HG02852 (cell line): ENCODE data around the gene MICAL1.
"Not testable (repeated sequence)": the region's sequence is repeated elsewhere in the genome, so short reads cannot be mapped to it uniquely, and the experiment has no call there.

Experiments used
- ATAC-seq: cut with Tn5 transposase; IDR thresholded peaks from one replicate; pipeline ENCODE4 v1.9.1; 2021; ENCODE audit warnings: mild to moderate bottlenecking, moderate library complexity; ENCODE audit not compliant: unreplicated experiment

MICAL1 gene

GRCh38 chr6:109477184-109477583, 21.6 kb upstream of the MICAL1 start:
- ATAC-seq: no peak

- ATAC-seq: no peak
Measured at GRCh38 chr6:109475625-109476024, 20.1 kb upstream of the MICAL1 start.

GRCh38 chr6:109474995-109475394, 19.4 kb upstream of the MICAL1 start:
- no peak for ATAC-seq

GRCh38 chr6:109473120-109473519, 17.5 kb upstream of the MICAL1 start:
- no peak for ATAC-seq

- peak; percentile 71 for ATAC-seq
Measured at GRCh38 chr6:109472132-109472995, 16.8 kb upstream of the MICAL1 start.

GRCh38 chr6:109471105-109471810, 15.7 kb upstream of the MICAL1 start:
- no peak for ATAC-seq

- ATAC-seq: no peak
Measured at GRCh38 chr6:109469591-109470189, 14.1 kb upstream of the MICAL1 start.

GRCh38 chr6:109467696-109468095, 12.1 kb upstream of the MICAL1 start:
- ATAC-seq: no peak

GRCh38 chr6:109466212-109466923, 10.8 kb upstream of the MICAL1 start:
- ATAC-seq: no peak

- ATAC-seq: no peak
Measured at GRCh38 chr6:109465772-109466171, 10.2 kb upstream of the MICAL1 start.

- ATAC-seq: no peak
Measured at GRCh38 chr6:109461733-109462526, 6.4 kb upstream of the MICAL1 start.

- ATAC-seq: not testable (repeated sequence)
Measured at GRCh38 chr6:109461205-109461604, 5.6 kb upstream of the MICAL1 start.

GRCh38 chr6:109460161-109460829, 4.7 kb upstream of the MICAL1 start:
- ATAC-seq: no peak

GRCh38 chr6:109458774-109459531, 3.4 kb upstream of the MICAL1 start:
- peak; percentile 15 for ATAC-seq

GRCh38 chr6:109457562-109457996, 2.0 kb upstream of the MICAL1 start:
- ATAC-seq: no peak

GRCh38 chr6:109456710-109457561, 1.4 kb upstream of the MICAL1 start:
- no peak for ATAC-seq

- ATAC-seq: peak; percentile 9
Measured at GRCh38 chr6:109456111-109456583, 575 bp upstream of the MICAL1 start.
